Keratinocyte (primary cell): ENCODE data around the gene ATF3. TPM values are rescaled to one million over a fixed set of nuclear protein-coding genes. Genes with fewer than 3 reads are reported as not detected.

Experiments
- DNase-seq: peaks from one replicate; pipeline ENCODE4 v3.0.0-alpha.2; 2011; ENCODE audit warnings: low read depth, missing footprints, low spot score
- FAIRE-seq: peaks from 2 replicates; lab custom pipeline; 2011; peaks lifted over from hg19 to GRCh38; lab: Jason Lieb, UNC
- H2AFZ ChIP-seq: 2 replicates; pipeline ENCODE4 v1.6.0; 2012; ENCODE audit warnings: low read length, control low read depth, inconsistent platforms; ENCODE audit not compliant: control insufficient read depth
- H3K27ac ChIP-seq: 2 replicates; pipeline ENCODE4 v1.5.1; 2011; ENCODE audit warnings: low read length; ENCODE audit not compliant: control insufficient read depth, insufficient read depth
- H3K27me3 ChIP-seq: 3 replicates; pipeline ENCODE4 v1.6.0; 2011; ENCODE audit warnings: low read length; ENCODE audit not compliant: control insufficient read depth, insufficient read depth; ENCODE audit errors: extremely low read depth
- H3K36me3 ChIP-seq, 2 experiments: 2 replicates in 1 of 2; 3 replicates in 1 of 2; pipeline ENCODE4 v1.5.1; 2011; ENCODE audit warnings: low read length in 2 of 2, mild to moderate bottlenecking in 1 of 2; ENCODE audit not compliant: control insufficient read depth in 2 of 2, insufficient read depth in 2 of 2; ENCODE audit errors: extremely low read depth in 1 of 2
- H3K4me1 ChIP-seq: 3 replicates; pipeline ENCODE4 v1.5.1; 2011; ENCODE audit warnings: low read length; ENCODE audit not compliant: control insufficient read depth, insufficient read depth; ENCODE audit errors: extremely low read depth
- H3K4me2 ChIP-seq: 3 replicates; pipeline ENCODE4 v1.6.0; 2011; ENCODE audit warnings: low read depth, low read length; ENCODE audit not compliant: control insufficient read depth, insufficient read depth; ENCODE audit errors: extremely low read depth
- H3K4me3 ChIP-seq, 3 experiments: fragments of 200-600 bp in 1 of 3; sonication (generic) in 1 of 3; 2 replicates in 2 of 3; 3 replicates in 1 of 3; pipeline ENCODE4 v1.5.1; 2011 to 2016; ENCODE audit warnings: low read length in 3 of 3, mild to moderate bottlenecking in 3 of 3, control low read depth in 2 of 3, inconsistent platforms in 1 of 3, low read depth in 1 of 3, mixed read lengths in 1 of 3, mixed run types in 1 of 3, moderate library complexity in 1 of 3; ENCODE audit not compliant: control insufficient read depth in 2 of 3, insufficient read depth in 2 of 3; ENCODE audit errors: extremely low read depth in 1 of 3
- H3K79me2 ChIP-seq: 2 replicates; pipeline ENCODE4 v1.6.0; 2012; ENCODE audit warnings: low read length; ENCODE audit not compliant: control insufficient read depth, insufficient read depth
- H3K9ac ChIP-seq: 3 replicates; pipeline ENCODE4 v1.6.0; 2011; ENCODE audit warnings: low read length; ENCODE audit not compliant: control insufficient read depth, insufficient read depth; ENCODE audit errors: extremely low read depth
- H3K9me1 ChIP-seq: 3 replicates; pipeline ENCODE4 v1.6.0; 2011; ENCODE audit warnings: low read length; ENCODE audit not compliant: control insufficient read depth, insufficient read depth; ENCODE audit errors: extremely low read depth
- H3K9me3 ChIP-seq: 2 replicates; pipeline ENCODE4 v1.5.1; 2012; ENCODE audit warnings: low read depth, low read length; ENCODE audit not compliant: control insufficient read depth
- H4K20me1 ChIP-seq: 3 replicates; pipeline ENCODE4 v1.6.0; 2011; ENCODE audit warnings: low read length; ENCODE audit not compliant: control insufficient read depth, insufficient read depth; ENCODE audit errors: extremely low read depth
- CTCF ChIP-seq, 3 experiments: IDR thresholded peaks in 1 of 3; conservative IDR thresholded peaks in 1 of 3; optimal IDR thresholded peaks in 1 of 3; 2 replicates in 2 of 3; 3 replicates in 1 of 3; pipeline versions ENCODE3 to v1.5.1; 2011; ENCODE audit warnings: low read length in 3 of 3, mild to moderate bottlenecking in 3 of 3, moderate library complexity in 2 of 3, control low read depth in 1 of 3, inconsistent platforms in 1 of 3; ENCODE audit not compliant: insufficient read depth in 2 of 3; ENCODE audit errors: extremely low read depth in 1 of 3
- EZH2 ChIP-seq: IDR thresholded peaks from one replicate; pipeline ENCODE4 v1.6.1; 2012; ENCODE audit warnings: inconsistent platforms, mild to moderate bottlenecking, low read length, moderate library complexity
- dilution Hi-C: fragments of 300-500 bp; cut with MboI; formaldehyde crosslinking; loops from one replicate; pipeline ENCODE4 v1.7.0; 2020; ENCODE audit warnings: low sequenced_read_pairs; ENCODE audit not compliant: extremely low pct_ligation_motif_present
- polyA plus RNA-seq, 5 experiments: library from polyadenylated mRNA; depleted of rRNA in 3 of 5; stranded (reverse) in 3 of 5; stranded (forward) in 1 of 5; unstranded in 1 of 5; fragments of >200 nt; gene quantifications; 1 replicate in 1 of 5; 2 replicates in 3 of 5; 3 replicates in 1 of 5; pipeline versions ENCODE4 v1.2.1 to v1.2.3, GENCODE V29; 2011 to 2012; ENCODE audit warnings: missing spikeins in 2 of 5, low read depth in 1 of 5, low replicate concordance in 1 of 5

The ATF3 gene
- polyA plus RNA-seq, 1 donor (not counting 4 experiments of a cell fraction or from before 2014, with no cell fraction given) = 45.1 TPM

GRCh38 chr1:212621949-212622305 is 13.4 kb downstream of the ATF3 start:
- Histone ChIP-seq H3K4me1 (no peaks in the 10 kb centered on the region), H3K27me3 (no peaks in the 10 kb centered on the region), H3K9ac (no peak overlapping the region), H3K4me2 (no peak overlapping the region), H3K36me3 (peaks cover 2 to 5% of the 10 kb centered on the region in 2 experiments), H2AFZ (no peak overlapping the region), H3K9me3 (no peaks in the 10 kb centered on the region), H3K9me1 (no peaks in the 10 kb centered on the region), H4K20me1 (no peaks in the 10 kb centered on the region), H3K4me3 (no peak overlapping the region), H3K79me2 (no peaks in the 10 kb centered on the region), H3K27ac (no peak overlapping the region)
- TF ChIP-seq EZH2 (no peak), CTCF (optimal IDR thresholded peaks at IDR 0.05 in 1 of 3, IDR thresholded peaks at IDR 0.05 in 1 of 3, conservative IDR thresholded peaks at IDR 0.05 in 1 of 3; ENCODE audit: extremely low read depth in 1 of 3, insufficient read depth in 2 of 3, low read length in 3 of 3) (no peak)
- DNase-seq (no peak), FAIRE-seq (no peak)
- dilution Hi-C loops = no loop called here

GRCh38 chr1:212622467-212622866 is 13.9 kb downstream of the ATF3 start:
- peaks cover 2 to 5% of the 10 kb centered on the region in 2 experiments for H3K36me3 ChIP-seq
- no peak overlapping the region for H3K27ac ChIP-seq
- FAIRE-seq = no peak
- no peaks in the 10 kb centered on the region for H3K9me1 ChIP-seq
- no peak overlapping the region for H3K9ac ChIP-seq
- no peaks in the 10 kb centered on the region for H3K79me2 ChIP-seq
- H3K4me1 ChIP-seq = no peaks in the 10 kb centered on the region
- no peak for DNase-seq
- no peaks in the 10 kb centered on the region for H3K27me3 ChIP-seq
- no peak for TF ChIP-seq CTCF (optimal IDR thresholded peaks at IDR 0.05 in 1 of 3, IDR thresholded peaks at IDR 0.05 in 1 of 3, conservative IDR thresholded peaks at IDR 0.05 in 1 of 3; ENCODE audit: extremely low read depth in 1 of 3, insufficient read depth in 2 of 3, low read length in 3 of 3)
- TF ChIP-seq EZH2 = no peak
- H2AFZ ChIP-seq = no peak overlapping the region
- H3K9me3 ChIP-seq = no peaks in the 10 kb centered on the region
- dilution Hi-C loops = no loop called here
- H4K20me1 ChIP-seq = no peaks in the 10 kb centered on the region
- H3K4me3 ChIP-seq = no peak overlapping the region
- H3K4me2 ChIP-seq = no peak overlapping the region
